ENCODE measurements around the gene CSRNP3. TPM values are rescaled to one million over a fixed set of nuclear protein-coding genes. Genes with fewer than 3 reads are reported as not detected.

Gene CSRNP3
- total RNA-seq, 4 donors from 2014 or later: 1.0 to 44.1 (median 4.3) TPM

DNA sequence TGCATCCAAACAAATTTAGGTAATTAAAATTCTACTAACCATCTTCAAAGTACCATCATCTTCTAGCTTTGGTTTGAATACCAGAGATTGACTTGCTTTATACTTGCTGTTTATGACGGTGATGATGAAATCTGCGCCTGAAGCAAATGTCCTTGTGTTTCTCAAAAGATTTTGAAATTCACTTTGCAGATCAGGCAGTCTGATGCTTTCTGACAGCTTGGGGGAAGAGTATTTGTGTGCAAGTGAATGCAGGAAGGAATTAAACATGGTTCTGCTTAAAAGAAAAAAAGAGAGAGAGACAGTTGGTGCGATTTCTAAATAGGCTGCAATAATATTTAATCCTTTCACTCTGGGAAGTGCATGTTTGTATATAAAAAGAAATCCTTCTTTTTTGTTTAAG, 29.6 kb downstream of the CSRNP3 start:
- DNase-seq: peak in 1 of 2 donors; percentile 17

GRCh38 chr2:165500001-165500400, 30.5 kb downstream of the CSRNP3 start:
- H3K4me3 ChIP-seq: no peak overlapping the region

More for the DNA sequence above, 29.6 kb downstream of the CSRNP3 start:
- intact Hi-C loops (cut with DNase I; ENCODE audit: low total_unique reads): no loop called here
- Histone ChIP-seq H3K27ac (no peak overlapping the region), H3K9me3 (no peaks in the 10 kb centered on the region), H3K4me1 (no peaks in the 10 kb centered on the region), H3K4me3 (no peak overlapping the region), H3K36me3 (no peaks in the 10 kb centered on the region), H3K27me3 (no peaks in the 10 kb centered on the region)
- TF ChIP-seq CTCF (IDR thresholded peaks at IDR 0.05) (no peak), POLR2A (IDR thresholded peaks at IDR 0.05) (no peak)

DNA sequence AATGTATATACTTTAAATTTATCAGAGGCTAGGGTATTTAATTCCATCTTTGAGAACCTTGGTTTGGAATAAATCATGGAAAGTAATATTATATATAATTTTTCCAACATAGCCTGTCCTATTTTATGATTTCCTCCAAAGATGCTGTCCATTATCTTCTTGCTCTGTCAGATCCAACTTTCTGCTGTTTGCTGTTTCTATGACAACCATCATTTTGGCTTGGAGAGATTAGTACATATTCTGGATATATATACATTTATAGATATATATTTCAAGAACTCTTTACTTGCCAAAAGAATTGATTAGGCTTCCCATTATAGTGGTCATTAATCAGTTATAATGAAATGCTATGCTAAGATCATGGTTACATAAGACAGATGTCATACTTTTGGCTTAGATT, 31.3 kb downstream of the CSRNP3 start:
- Histone ChIP-seq H3K36me3 (no peaks in the 10 kb centered on the region), H3K9me3 (no peaks in the 10 kb centered on the region), H3K4me1 (no peaks in the 10 kb centered on the region), H3K27ac (no peak overlapping the region), H3K27me3 (no peaks in the 10 kb centered on the region), H3K4me3 (no peak overlapping the region)
- DNase-seq: no peak
- TF ChIP-seq CTCF (IDR thresholded peaks at IDR 0.05) (no peak), POLR2A (IDR thresholded peaks at IDR 0.05) (no peak)
- intact Hi-C loops (cut with DNase I; ENCODE audit: low total_unique reads): no loop called here

More at GRCh38 chr2:165500001-165500400, 30.5 kb downstream of the CSRNP3 start:
- no peak overlapping the region for H3K27ac ChIP-seq
- intact Hi-C loops (cut with DNase I; ENCODE audit: low total_unique reads): no loop called here
- no peak for TF ChIP-seq POLR2A (IDR thresholded peaks at IDR 0.05)
- TF ChIP-seq CTCF (IDR thresholded peaks at IDR 0.05): no peak
- H3K9me3 ChIP-seq: no peaks in the 10 kb centered on the region
- no peak for DNase-seq
- no peaks in the 10 kb centered on the region for H3K36me3 ChIP-seq
- no peaks in the 10 kb centered on the region for H3K27me3 ChIP-seq
- no peaks in the 10 kb centered on the region for H3K4me1 ChIP-seq

DNA sequence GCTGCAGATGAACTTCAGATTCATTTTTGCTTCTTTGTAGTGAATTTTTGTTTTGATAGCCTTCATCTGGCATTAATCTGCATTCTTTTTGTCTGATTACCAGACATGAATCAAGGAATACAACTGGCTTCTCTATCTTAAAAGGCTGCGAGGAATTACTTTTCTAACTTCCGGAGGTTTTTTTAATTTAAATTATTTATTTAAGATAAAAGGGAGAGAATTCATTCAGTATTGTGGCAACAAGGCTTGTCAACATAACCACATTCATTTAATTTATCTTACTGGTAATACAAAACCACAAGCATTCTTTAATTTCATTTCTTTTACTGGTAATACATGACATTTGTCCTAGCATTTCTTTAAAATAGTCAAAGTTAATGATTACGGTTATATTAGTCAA, 36.0 kb downstream of the CSRNP3 start:
- H3K27ac ChIP-seq: no peak overlapping the region
- no peak for TF ChIP-seq CTCF (IDR thresholded peaks at IDR 0.05)
- no peak for TF ChIP-seq POLR2A (IDR thresholded peaks at IDR 0.05)
- no peaks in the 10 kb centered on the region for H3K27me3 ChIP-seq
- no peak overlapping the region for H3K4me3 ChIP-seq
- H3K4me1 ChIP-seq: no peaks in the 10 kb centered on the region
- intact Hi-C loops (cut with DNase I; ENCODE audit: low total_unique reads): no loop called here
- no peaks in the 10 kb centered on the region for H3K9me3 ChIP-seq
- no peak for DNase-seq
- H3K36me3 ChIP-seq: no peaks in the 10 kb centered on the region

- TF ChIP-seq CTCF (IDR thresholded peaks at IDR 0.05): no peak
- no peak for TF ChIP-seq POLR2A (IDR thresholded peaks at IDR 0.05)
- H3K9me3 ChIP-seq: no peaks in the 10 kb centered on the region
- no peaks in the 10 kb centered on the region for H3K4me1 ChIP-seq
- intact Hi-C loops (cut with DNase I; ENCODE audit: low total_unique reads): no loop called here
- no peak overlapping the region for H3K27ac ChIP-seq
- no peak overlapping the region for H3K4me3 ChIP-seq
- H3K27me3 ChIP-seq: no peaks in the 10 kb centered on the region
- DNase-seq: no peak
- H3K36me3 ChIP-seq: no peaks in the 10 kb centered on the region
Measured at GRCh38 chr2:165508927-165509326, 39.4 kb downstream of the CSRNP3 start.

All from uterus (tissue), 4 donors.